ENCODE measurements around the gene CTDSP2.
A peak's percentile ranks its signal among the peaks of the same experiment; 100 is the strongest.
"Not testable (repeated sequence)": the region's sequence is repeated elsewhere in the genome, so short reads cannot be mapped to it uniquely, and the experiment has no call there.

CTDSP2 gene

DNA sequence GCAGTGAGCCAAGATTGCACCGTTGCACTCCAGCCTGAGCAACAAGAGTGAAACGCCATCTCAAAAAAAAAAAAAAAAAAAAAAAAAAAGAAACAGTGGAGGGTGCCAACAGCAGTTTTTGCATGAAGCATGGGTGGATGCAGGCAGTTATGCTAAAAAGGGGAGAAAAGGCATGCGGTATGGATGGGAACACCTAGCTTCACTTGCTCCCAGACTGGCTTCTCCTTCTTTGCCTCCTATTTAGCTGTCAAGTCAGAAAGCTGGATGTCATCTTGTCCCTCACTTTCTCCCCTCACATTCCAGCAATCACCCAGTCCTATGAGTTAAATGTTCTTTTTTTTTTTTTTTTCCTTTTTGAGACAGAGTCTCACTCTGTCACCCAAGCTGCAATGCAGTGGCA is 71.5 kb downstream of the CTDSP2 start:
- TF ChIP-seq, protein P1, sequence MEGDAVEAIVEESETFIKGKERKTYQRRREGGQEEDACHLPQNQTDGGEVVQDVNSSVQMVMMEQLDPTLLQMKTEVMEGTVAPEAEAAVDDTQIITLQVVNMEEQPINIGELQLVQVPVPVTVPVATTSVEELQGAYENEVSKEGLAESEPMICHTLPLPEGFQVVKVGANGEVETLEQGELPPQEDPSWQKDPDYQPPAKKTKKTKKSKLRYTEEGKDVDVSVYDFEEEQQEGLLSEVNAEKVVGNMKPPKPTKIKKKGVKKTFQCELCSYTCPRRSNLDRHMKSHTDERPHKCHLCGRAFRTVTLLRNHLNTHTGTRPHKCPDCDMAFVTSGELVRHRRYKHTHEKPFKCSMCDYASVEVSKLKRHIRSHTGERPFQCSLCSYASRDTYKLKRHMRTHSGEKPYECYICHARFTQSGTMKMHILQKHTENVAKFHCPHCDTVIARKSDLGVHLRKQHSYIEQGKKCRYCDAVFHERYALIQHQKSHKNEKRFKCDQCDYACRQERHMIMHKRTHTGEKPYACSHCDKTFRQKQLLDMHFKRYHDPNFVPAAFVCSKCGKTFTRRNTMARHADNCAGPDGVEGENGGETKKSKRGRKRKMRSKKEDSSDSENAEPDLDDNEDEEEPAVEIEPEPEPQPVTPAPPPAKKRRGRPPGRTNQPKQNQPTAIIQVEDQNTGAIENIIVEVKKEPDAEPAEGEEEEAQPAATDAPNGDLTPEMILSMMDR (IDR thresholded peaks at IDR 0.05; ENCODE audit: insufficient read depth, low read depth, low read length, missing control alignments) = no peak
- H3K4me3 ChIP-seq (ENCODE audit: low read depth, low read length) = no peak overlapping the region
- DNase-seq (ENCODE audit: low read depth) = no peak

DNA sequence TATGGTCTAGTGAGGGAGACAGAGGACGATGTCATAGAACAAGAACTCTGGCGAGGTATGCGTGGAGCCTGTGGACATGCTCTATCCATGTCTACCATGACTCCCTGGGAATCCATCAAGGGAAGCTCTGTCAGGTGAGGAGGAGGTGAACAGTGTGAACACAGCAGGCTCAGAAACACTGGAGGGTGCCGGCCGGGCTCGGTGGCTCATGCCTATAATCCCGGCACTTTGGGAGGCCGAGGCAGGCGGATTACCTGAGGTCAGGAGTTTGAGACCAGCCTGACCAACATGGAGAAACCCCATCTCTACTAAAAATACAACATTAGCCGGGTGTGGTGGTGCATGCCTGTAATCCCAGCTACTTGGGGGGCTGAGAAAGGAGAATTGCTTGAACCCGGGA is 71.9 kb downstream of the CTDSP2 start:
- H3K4me3 ChIP-seq (ENCODE audit: low read depth, low read length); DNase-seq (ENCODE audit: low read depth): not testable (repeated sequence)

DNA sequence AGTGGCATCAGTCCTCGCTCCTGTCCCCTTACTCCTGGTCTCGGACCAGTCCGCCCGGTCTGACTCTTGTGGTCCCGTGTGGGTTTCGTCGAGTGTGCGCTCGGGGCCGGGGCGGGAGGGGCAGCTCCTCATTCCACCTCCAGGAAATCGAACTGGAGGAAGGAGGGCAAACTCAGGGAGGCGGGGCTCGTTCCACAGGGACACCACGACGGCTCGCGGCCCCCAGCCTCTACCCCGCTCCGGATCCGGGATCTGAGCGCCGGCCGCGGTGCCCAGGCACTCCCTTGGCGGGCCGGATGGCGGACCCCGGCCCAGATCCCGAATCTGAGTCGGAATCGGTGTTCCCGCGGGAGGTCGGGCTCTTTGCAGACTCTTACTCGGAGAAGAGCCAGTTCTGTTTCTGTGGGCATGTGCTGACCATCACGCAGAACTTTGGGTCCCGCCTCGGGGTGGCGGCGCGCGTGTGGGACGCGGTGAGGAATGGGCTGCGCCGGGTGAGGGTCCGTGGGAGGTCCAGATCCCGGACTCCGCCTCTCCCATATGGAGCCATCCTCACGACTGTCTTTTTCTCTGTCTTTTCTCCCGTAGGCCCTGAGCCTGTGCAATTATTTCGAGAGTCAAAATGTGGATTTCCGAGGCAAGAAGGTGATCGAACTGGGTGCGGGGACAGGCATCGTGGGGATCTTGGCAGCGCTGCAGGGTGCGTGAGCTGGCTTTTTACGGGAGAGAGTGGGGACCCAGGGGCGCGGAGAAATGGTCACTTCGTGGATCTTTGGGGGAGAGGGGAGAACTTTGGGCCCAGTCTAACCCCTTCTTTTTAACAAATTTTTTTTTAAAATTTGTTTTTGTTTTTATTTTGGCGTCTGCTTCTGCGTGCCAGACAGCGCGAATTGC is 73.9 kb downstream of the CTDSP2 start, which contains the start of gene EEF1AKMT3:
Gene EEF1AKMT3 (plus strand): TSS at position 186 of the 894 bp plus-strand sequence. CDS start 111 bp downstream, at position 297.
- TF ChIP-seq, protein P1 (IDR thresholded peaks at IDR 0.05; ENCODE audit: insufficient read depth, low read depth, low read length, missing control alignments) = no peak
- no peak for DNase-seq (ENCODE audit: low read depth)
- peak within 1 kb of the TSS; percentile 91 for H3K4me3 ChIP-seq (ENCODE audit: low read depth, low read length)

DNA sequence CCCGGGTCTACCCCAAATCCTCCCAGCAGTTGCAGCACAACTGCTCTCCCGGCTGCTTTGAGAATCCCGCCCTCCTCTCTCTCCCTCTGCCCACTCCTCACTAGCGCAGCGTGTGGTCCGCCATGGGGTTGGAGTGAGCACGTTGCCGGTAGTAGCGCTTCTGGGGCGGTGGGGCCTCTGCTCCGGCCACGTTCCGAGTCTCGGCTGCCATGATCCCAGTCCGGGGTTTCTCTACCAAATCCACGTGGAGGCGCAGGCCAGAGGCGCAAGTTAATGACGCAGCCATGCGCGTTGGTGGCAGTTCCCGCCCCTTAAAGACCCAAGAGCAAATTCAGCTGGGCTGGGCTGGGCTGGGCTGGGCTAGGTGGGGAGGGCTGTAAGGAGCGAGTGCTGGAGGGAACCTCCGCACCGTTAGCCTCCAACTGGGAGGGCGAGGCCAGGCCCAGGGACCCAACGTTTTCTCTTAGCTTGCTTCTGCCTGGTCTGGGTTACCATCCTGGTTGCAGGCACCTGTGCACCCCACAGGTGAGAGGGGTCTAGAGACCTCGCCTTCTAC is 74.6 kb downstream of the CTDSP2 start, which contains the start of gene METTL1:
Gene METTL1 (minus strand): TSS at position 233 of the 556 bp plus-strand sequence. CDS start 22 bp downstream, at position 211.
- peak; percentile 96 for DNase-seq (ENCODE audit: low read depth)
- TF ChIP-seq, protein P1 (IDR thresholded peaks at IDR 0.05; ENCODE audit: insufficient read depth, low read depth, low read length, missing control alignments) = no peak
- H3K4me3 ChIP-seq (ENCODE audit: low read depth, low read length) = peak within 1 kb of the TSS; percentile 91

DNA sequence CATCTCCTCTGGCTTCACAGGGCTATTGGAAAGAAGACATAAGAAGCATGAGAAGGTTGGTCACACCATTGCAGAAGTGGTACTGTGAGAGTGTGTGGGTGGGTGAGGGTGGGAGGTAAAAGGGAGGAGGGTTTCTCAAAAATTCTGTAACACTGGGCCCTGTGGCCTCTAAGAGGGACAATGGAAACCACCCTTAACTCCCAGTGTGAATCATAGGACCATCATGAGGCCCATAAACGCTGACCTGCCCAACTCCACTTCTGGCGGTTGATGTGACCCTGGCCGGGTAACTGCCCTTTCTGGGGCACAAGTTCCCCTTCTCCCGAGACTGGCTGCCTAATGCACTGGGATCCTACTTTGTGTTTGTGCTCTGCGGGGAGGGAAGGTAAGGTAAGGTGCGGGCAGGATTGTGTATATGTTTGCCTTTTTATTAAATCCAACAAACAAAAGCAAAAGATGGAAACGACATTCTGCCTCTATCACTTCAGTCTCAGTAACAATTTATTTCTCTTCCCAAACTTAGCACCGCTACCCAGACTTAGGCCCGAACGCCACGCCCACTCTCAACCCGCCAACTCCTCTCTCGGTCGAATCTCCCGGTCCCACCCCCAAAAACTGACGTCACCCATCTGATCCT is 75.2 kb downstream of the CTDSP2 start:
- H3K4me3 ChIP-seq (ENCODE audit: low read depth, low read length) = peak overlapping the region; percentile 91
- TF ChIP-seq, protein P1 (IDR thresholded peaks at IDR 0.05; ENCODE audit: insufficient read depth, low read depth, low read length, missing control alignments) = no peak
- peak; percentile 91 for DNase-seq (ENCODE audit: low read depth)

DNA sequence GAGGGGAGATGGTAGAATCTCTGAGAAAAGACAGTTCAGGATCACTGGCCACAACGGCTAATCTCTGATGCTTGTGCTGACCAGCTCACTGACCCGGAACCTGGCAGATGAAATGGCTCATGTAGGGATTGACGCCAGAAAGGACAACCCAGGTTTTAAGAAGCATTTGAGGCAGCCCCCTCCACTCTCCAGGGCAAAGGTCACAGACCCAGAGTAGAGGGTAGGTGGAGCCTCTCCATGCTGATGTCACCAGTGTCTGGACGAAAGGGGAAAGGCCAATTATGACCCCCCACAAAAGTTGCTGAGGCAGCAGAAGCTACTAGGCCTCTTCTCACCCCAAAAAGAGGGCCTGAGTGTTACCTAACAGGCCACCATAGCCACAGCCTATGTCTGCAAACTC is 75.8 kb downstream of the CTDSP2 start:
- no peak for DNase-seq (ENCODE audit: low read depth)
- TF ChIP-seq, protein P1 (IDR thresholded peaks at IDR 0.05; ENCODE audit: insufficient read depth, low read depth, low read length, missing control alignments) = no peak
- H3K4me3 ChIP-seq (ENCODE audit: low read depth, low read length) = no peak overlapping the region
